B cell (primary cell): ENCODE measurements around the gene TCP10L. TPM values are rescaled to one million over a fixed set of nuclear protein-coding genes. Genes with fewer than 3 reads are reported as not detected.

Experiments
- ATAC-seq: fragments of 200-7000 bp; cut with Tn5 transposase; one replicate; pipeline ENCODE4 v1.10.0; 2021; ENCODE audit warnings: low read depth, mild to moderate bottlenecking, moderate number of reproducible peaks, moderate library complexity
- CTCF ChIA-PET: fragments of 350-600 bp; sonication (Branson Sonifier 250); formaldehyde crosslinking; loops from one replicate; lab custom pipeline; 2021; ENCODE audit warnings: antibody characterized with exemption, inconsistent platforms; lab: Charles Lee
- POLR2A ChIA-PET: fragments of 350-600 bp; sonication (Branson Sonifier 250); formaldehyde crosslinking; loops from one replicate; lab custom pipeline; 2021; ENCODE audit warnings: antibody characterized with exemption; lab: Charles Lee
- DNase-seq: peaks from one replicate; pipeline ENCODE4 v3.0.0; 2013
- H2AFZ ChIP-seq: 2 replicates; pipeline ENCODE4 v1.6.1; 2012; ENCODE audit warnings: mild to moderate bottlenecking, low read depth, low read length; ENCODE audit not compliant: insufficient read depth, poor library complexity, severe bottlenecking
- H3K27ac ChIP-seq, 2 donors: 1 replicate in 1 of 2; 2 replicates in 1 of 2; pipeline ENCODE4 v1.5.1; 2012 to 2013; ENCODE audit warnings: low read length in 2 of 2, mild to moderate bottlenecking in 2 of 2, moderate library complexity in 1 of 2
- H3K27me3 ChIP-seq, 4 experiments: fragments of 200-600 bp in 1 of 4; sonication (generic) in 1 of 4; replicated peaks in 1 of 4; 1 replicate in 2 of 4; 2 replicates in 2 of 4; pipeline versions ENCODE4 v1.6.1 to v1.7.0; 2013 to 2016; ENCODE audit warnings: low read length in 3 of 4, mild to moderate bottlenecking in 2 of 4, mixed read lengths in 1 of 4, moderate library complexity in 1 of 4; ENCODE audit not compliant: insufficient read depth in 4 of 4, control insufficient read depth in 3 of 4; ENCODE audit errors: control extremely low read depth in 1 of 4
- H3K36me3 ChIP-seq, 2 experiments: replicated peaks in 1 of 2; 1 replicate in 1 of 2; 2 replicates in 1 of 2; pipeline versions ENCODE4 v1.6.1 to v1.7.1; 2013; ENCODE audit warnings: low read length in 1 of 2; ENCODE audit not compliant: insufficient read depth in 2 of 2, control insufficient read depth in 1 of 2; ENCODE audit errors: control extremely low read depth in 1 of 2, extremely low read depth in 1 of 2
- H3K4me1 ChIP-seq, 2 donors: fragments of 200-600 bp in 1 of 2; sonication (generic) in 1 of 2; 1 replicate in 1 of 2; 2 replicates in 1 of 2; pipeline versions ENCODE4 v1.5.1 to v1.6.1; 2013 to 2017; ENCODE audit warnings: low read length in 2 of 2; ENCODE audit not compliant: control insufficient read depth in 2 of 2, insufficient read depth in 2 of 2
- H3K4me2 ChIP-seq: replicated peaks from 2 replicates; pipeline ENCODE3; 2012; ENCODE audit warnings: mild to moderate bottlenecking, low read depth, low read length; ENCODE audit not compliant: poor library complexity, severe bottlenecking
- H3K4me3 ChIP-seq, 5 experiments: fragments of 200-600 bp in 1 of 5; sonication (generic) in 1 of 5; 1 replicate in 3 of 5; 2 replicates in 2 of 5; pipeline versions ENCODE4 v1.5.1 to v1.7.0; 2011 to 2016; ENCODE audit warnings: low read length in 4 of 5, mild to moderate bottlenecking in 4 of 5, low read depth in 2 of 5, control low read depth in 1 of 5, moderate library complexity in 1 of 5; ENCODE audit not compliant: insufficient read depth in 1 of 5; ENCODE audit errors: control extremely low read depth in 1 of 5, extremely low read depth in 1 of 5
- H3K79me2 ChIP-seq: fragments of 200-600 bp; sonication (generic); one replicate; pipeline ENCODE4 v1.6.0; 2016; ENCODE audit warnings: low read length; ENCODE audit not compliant: control insufficient read depth, insufficient read depth
- H3K9ac ChIP-seq: fragments of 200-600 bp; sonication (generic); 2 replicates; pipeline ENCODE4 v1.6.1; 2017; ENCODE audit warnings: mild to moderate bottlenecking, low read length, moderate library complexity
- H3K9me3 ChIP-seq, 3 donors: one replicate each; pipeline versions ENCODE4 v1.6.1 to v1.7.1; 2013; ENCODE audit warnings: low read length in 2 of 3; ENCODE audit not compliant: control insufficient read depth in 2 of 3, insufficient read depth in 1 of 3; ENCODE audit errors: control extremely low read depth in 1 of 3
- H4K20me1 ChIP-seq: 2 replicates; pipeline ENCODE4 v1.6.0; 2012; ENCODE audit warnings: mild to moderate bottlenecking, low read length; ENCODE audit not compliant: insufficient read depth, control insufficient read depth, poor library complexity, severe bottlenecking
- H3K27ac Mint-ChIP-seq: one replicate; pipeline ENCODE4 v1.8.0; 2021; ENCODE audit warnings: mixed read lengths
- H3K27me3 Mint-ChIP-seq: one replicate; pipeline ENCODE4 v1.8.0; 2021; ENCODE audit warnings: mixed read lengths
- H3K4me1 Mint-ChIP-seq: one replicate; pipeline ENCODE4 v1.8.0; 2021; ENCODE audit warnings: mixed read lengths
- H3K4me3 Mint-ChIP-seq: one replicate; pipeline ENCODE4 v1.8.0; 2021; ENCODE audit warnings: mixed read lengths
- H3K9me3 Mint-ChIP-seq: one replicate; pipeline ENCODE4 v1.8.0; 2022; ENCODE audit warnings: mixed read lengths; ENCODE audit not compliant: insufficient read depth
- CTCF ChIP-seq: fragments of 200-600 bp; IDR thresholded peaks from one replicate; pipeline ENCODE4 v1.8.0; 2022; ENCODE audit warnings: antibody characterized with exemption, mild to moderate bottlenecking
- EZH2 ChIP-seq: IDR thresholded peaks from 2 replicates; pipeline ENCODE4 v1.6.1; 2012; ENCODE audit warnings: borderline replicate concordance, low read depth, mild to moderate bottlenecking, moderate library complexity, low read length; ENCODE audit not compliant: insufficient read depth, poor library complexity, severe bottlenecking
- WGBS: methylation state at CpG from one replicate; pipeline ENCODE4 v1.1.5; 2013; ENCODE audit warnings: missing lambda C conversion rate; ENCODE audit not compliant: insufficient coverage; 5-methylcytosine and 5-hydroxymethylcytosine counted together
- intact Hi-C: fragments of 100-400 bp; cut with micrococcal nuclease; formaldehyde crosslinking; loops from one replicate; pipeline ENCODE4 v1.10.0; 2022
- polyA plus RNA-seq: library from polyadenylated mRNA; depleted of rRNA; stranded (reverse); fragments of >200 nt; gene quantifications from 2 replicates; pipeline ENCODE4 v1.2.3, GENCODE V29; 2012
- total RNA-seq, 2 donors: library from RNA; stranded (reverse); fragments of 120-200 nt in 1 of 2; gene quantifications; 1 replicate in 1 of 2; 2 replicates in 1 of 2; pipeline versions ENCODE4 v1.2.3 to v1.2.4, GENCODE V29; 2013 to 2022

Gene TCP10L
- total and polyA plus RNA-seq, 2 donors (not counting 1 experiment from before 2014, with no cell fraction given) = 0.39 TPM

GRCh38 chr21:32565856-32566465, 19.4 kb downstream of the TCP10L start:
- ATAC-seq = no peak
- intact Hi-C loops = no loop called here
- Histone ChIP-seq H3K79me2 (no peaks in the 10 kb centered on the region), H3K27ac (no peak overlapping the region), H3K27me3 (peaks cover 0 to 17% (median 9%) of the 10 kb centered on the region in 4 experiments), H4K20me1 (no peaks in the 10 kb centered on the region), H3K4me1 (peaks cover 4 to 6% of the 10 kb centered on the region in 2 donors), H3K4me3 (no peak overlapping the region), H3K9me3 (peaks cover 0 to 3% (median 0%) of the 10 kb centered on the region in 3 donors), H3K36me3 (no peaks in the 10 kb centered on the region), H3K9ac (no peak overlapping the region), H3K4me2 (no peak overlapping the region), H2AFZ (no peak overlapping the region)
- Mint-ChIP-seq H3K9me3 (peaks cover 8% of the 10 kb centered on the region), H3K27me3 (peaks cover 35% of the 10 kb centered on the region), H3K4me3 (no peak overlapping the region), H3K4me1 (peaks cover 10% of the 10 kb centered on the region), H3K27ac (no peak overlapping the region)
- no peak for TF ChIP-seq CTCF
- no peak for TF ChIP-seq EZH2
- no peak for DNase-seq
- no CpG with 5 or more reads among the region's 2 CpGs for WGBS
- ChIA-PET POLR2A (no interaction called here), CTCF (no interaction called here)

GRCh38 chr21:32562915-32563314, 22.4 kb downstream of the TCP10L start:
- peaks cover 0 to 3% (median 0%) of the 10 kb centered on the region in 3 donors for H3K9me3 ChIP-seq
- peaks cover 8% of the 10 kb centered on the region for H3K9me3 Mint-ChIP-seq
- H3K79me2 ChIP-seq = no peaks in the 10 kb centered on the region
- no peaks in the 10 kb centered on the region for H3K36me3 ChIP-seq
- intact Hi-C loops = no loop called here
- peaks cover 0 to 3% of the 10 kb centered on the region in 2 donors for H3K4me1 ChIP-seq
- H3K27ac ChIP-seq = no peak overlapping the region
- peaks cover 30% of the 10 kb centered on the region for H3K27me3 Mint-ChIP-seq
- ChIA-PET CTCF (no interaction called here), POLR2A (no interaction called here)
- H3K4me1 Mint-ChIP-seq = no peaks in the 10 kb centered on the region
- H2AFZ ChIP-seq = no peak overlapping the region
- peaks cover 0 to 15% (median 8%) of the 10 kb centered on the region in 4 experiments for H3K27me3 ChIP-seq
- H3K4me3 ChIP-seq = no peak overlapping the region
- no CpG with 5 or more reads among the region's 2 CpGs for WGBS
- H3K27ac Mint-ChIP-seq = no peak overlapping the region
- no peaks in the 10 kb centered on the region for H4K20me1 ChIP-seq
- TF ChIP-seq EZH2 (no peak), CTCF (no peak)
- H3K4me2 ChIP-seq = no peak overlapping the region
- no peak overlapping the region for H3K4me3 Mint-ChIP-seq
- no peak for DNase-seq
- H3K9ac ChIP-seq = no peak overlapping the region
- ATAC-seq = no peak
